UCSD-AML1 (cell line): Measurements from ENCODE around the gene ST3GAL4.
"Not testable (repeated sequence)": the region's sequence is repeated elsewhere in the genome, so short reads cannot be mapped to it uniquely, and the experiment has no call there.

Experiments used
- DNase-seq: peaks from one replicate; lab custom pipeline; 2025; ENCODE audit not compliant: unreplicated experiment; lab: John Stamatoyannopoulos, UW

Gene ST3GAL4

DNA sequence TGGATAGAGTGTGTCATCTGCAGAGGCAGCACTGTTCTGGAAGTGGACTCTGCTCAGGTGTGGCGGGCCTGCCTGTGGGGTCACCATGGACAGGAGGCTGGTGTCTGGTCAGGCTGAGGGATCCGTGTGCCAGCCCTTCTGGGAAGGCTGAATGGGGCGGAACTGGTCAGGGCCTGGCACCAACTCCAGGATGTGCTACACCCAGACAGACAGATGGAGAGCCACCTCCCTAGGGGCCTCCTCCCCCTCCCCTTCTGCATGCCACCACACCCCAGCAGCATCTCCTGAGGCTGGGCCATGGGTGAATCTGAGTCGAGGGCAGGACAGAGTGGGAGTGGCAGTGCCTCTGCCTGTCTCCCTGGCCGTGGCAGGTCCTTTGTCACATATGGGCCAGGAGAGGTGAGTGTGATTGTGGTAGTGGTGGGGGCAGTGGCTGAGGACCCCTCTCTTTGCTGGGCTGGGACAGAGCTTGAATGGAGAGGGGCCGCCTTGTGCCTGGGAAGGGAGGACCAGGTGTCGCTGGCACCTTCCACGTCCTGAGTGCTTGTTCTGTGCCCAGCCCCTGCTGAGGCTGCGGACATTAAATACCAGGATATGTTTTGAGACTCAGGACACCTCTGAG lies 29.1 kb downstream of the ST3GAL4 start:
- no peak for DNase-seq

DNA sequence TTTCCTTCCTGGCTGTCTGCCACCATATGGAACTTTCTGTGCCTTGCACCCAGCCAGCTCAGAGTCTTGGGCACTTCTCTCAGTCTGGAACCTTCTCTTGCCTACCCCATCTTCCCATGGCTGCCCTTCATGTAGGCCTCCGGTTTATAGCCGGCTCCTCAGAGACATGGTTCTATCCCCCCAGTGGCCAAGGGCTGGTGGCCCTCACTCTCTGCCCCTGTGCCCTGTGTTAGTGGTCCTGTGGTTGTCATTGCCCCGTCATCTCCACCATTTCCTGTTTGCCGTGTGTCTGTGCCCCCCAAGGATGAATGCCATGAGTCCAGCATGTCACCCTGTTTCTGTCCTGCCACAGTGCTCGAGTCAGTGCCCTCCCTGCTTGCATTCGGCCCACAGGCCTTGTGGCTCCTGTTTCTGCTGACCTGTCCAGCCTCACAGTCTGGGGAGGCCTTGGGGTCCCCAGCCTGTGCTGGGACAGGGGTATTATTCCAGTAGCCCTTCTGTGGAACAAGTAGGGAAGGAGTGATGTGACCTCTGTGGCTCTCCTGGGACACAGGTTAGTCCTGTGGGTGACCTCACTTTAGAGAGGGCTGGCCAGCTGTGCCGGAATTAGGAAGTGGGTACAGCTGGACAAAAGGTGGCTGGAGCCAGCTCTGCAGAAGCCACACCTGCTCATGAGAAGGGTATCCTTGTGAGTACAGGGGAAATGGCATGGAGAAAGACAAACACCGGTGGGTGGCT lies 30.7 kb downstream of the ST3GAL4 start:
- no peak for DNase-seq

DNA sequence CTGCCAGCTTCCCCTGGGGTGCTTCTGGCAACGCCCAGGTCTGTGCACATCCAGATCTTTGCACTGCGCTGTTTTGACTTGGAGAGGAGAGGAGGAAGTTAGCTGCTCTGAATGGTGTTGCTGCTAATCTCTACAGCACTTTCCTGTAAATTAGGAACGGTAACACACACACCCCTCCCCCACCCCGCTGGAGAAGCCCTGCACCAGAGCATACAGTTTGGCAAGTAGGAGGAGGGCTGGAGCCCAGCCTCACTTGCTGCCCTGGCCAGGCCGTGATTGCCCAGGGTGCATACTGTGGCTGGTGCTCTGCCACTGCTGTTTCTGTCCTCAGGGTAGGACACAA lies 31.2 kb downstream of the ST3GAL4 start:
- peak; percentile 72 for DNase-seq

DNA sequence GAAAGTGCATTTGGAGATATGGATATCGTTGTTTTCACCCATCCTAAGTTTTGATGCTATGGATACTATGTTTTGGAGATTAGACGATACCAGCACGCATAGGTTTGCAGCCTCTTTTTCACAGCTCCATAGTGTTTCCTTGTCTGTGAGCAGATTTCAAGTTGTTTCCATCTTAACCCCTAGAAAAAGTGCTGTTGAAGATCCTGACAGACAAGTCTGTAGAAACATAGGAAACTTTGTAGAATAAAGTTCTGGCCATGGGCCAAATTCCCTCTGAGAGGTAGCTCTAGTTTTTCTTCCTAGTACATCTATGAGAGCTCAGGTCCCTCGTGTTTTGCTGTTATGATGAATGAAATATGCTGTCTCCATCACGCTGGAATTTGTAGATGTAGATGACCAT lies 32.4 kb downstream of the ST3GAL4 start:
- DNase-seq, result no peak

DNA sequence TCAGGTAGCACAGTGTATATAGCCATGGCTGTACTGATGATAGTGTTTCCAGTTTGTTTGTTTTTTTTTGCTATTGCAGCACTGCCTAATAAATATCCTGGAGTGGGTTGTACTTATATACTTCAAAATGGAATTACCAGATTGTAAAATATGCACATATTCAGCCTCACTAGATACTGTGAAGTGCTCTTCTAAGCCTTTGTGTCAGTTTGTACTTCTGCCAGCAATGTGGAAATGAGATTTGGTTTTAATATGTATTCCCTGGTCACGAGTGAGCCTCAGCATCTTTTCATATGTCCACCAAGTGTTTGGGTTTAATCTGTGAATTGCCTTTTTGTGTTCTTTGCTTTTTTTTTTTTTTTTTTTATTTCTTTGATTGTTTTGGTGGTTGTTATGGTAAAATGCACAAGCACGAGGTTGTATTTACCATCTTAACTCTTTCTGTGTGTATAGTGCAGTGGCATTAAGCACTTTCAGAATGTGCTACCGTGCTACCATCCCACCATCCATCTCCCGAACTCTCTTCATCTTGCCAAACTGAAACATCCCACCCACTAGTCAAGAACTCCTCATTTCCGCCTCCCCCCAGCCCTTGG lies 34.9 kb downstream of the ST3GAL4 start:
- no peak for DNase-seq

DNA sequence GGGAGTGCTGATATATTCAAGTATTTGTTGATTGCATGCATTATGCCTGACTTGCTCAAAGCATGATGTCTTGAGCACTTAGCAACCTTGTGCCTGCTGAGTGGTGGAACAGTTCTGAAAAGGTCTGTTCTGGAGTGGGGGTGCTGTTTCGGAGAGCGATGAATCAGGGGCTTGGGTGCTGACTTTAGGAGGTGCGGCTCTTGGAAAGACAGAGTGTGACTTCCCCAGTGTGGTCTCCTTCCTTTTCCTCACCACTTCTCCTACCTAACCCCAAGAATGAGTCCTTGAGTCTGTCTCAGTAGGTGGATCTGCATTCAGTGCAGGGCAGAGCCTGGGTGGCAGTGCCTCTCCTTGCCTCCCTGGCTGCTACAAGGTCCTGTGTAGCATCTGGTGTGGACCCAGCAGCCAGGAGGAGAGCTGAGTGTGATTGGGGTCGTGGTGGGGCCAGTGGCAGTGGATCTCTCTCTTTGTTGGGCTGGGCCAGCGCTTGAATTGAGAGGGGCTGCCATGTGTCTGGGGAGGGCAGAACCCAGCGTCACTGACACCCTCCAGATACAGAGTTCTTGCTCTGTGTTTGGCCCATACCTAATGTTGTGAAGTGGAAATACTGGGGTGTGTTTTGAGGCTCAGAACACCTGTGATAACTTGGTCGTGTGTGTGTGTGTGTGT lies 35.9 kb downstream of the ST3GAL4 start:
- DNase-seq, result no peak

DNA sequence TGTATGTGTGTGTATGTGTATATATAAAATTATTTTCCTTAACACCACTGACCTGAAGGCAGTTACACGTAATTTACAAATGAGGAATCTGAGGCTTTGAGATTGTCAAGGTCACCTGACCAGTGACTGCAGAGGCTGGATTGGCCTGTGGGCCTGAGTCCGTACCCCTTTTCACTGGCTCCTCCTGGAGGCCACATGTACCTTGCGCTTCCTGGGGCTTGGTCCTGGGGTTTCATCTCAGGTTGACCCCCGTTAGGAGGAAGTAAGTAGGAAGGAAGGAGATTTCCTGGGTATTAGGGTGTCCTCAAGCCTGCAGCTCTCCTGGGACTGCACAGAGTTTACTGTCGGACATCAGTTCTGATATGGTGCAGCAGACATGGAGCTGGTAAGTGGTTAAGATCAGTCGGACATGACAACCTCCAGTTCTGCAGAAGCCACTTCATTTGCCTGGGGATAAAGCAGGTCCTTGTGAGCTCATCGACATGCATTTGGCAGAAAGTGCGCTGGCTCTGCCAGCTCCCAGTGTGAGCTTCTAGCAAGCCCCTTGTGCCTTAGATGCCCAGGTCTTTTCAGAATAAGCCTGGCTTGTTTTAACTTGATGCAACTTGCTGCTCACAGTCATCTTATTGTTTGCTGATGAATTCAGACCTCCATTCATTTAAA lies 36.6 kb downstream of the ST3GAL4 start:
- DNase-seq, result peak; percentile 73

DNA sequence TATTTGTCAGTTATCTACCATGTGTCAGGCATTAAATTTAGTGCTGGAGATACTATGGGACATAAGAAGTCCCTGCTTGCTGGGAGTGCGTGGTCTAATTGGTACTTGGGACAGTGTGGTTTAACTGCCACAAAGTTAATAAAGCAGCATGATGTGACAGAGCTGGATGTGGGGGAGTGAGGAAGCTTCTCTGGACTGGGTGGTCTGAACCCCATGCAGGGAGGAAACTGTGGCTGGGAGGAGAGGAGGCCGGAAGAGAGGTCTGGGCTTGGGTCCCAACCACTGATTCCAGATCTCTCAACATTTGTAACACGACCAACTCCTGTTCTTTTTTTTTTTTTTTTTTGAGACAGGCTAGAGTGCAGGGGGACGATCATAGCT lies 37.1 kb downstream of the ST3GAL4 start:
- DNase-seq, result peak; percentile 82

DNA sequence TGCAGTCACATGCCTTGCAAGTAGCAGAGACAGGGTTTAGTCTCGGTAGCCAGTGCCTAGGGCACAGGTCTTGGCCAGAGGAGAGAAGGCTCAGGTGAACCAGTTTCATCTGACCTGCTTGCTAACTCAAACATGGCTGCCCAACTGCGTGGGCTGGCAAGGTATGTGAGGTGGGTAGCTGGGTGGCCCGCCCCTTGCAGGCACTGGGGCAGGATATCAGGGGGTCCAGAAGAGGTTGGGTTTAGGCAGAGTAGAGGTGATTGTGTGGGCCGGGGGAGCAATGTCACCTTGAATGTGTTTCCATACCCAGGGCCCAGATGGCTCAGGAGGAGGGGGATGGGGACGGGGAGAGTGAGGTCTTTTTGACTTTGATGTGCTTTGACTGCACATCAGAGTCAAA lies 37.7 kb downstream of the ST3GAL4 start:
- DNase-seq, result no peak

DNA sequence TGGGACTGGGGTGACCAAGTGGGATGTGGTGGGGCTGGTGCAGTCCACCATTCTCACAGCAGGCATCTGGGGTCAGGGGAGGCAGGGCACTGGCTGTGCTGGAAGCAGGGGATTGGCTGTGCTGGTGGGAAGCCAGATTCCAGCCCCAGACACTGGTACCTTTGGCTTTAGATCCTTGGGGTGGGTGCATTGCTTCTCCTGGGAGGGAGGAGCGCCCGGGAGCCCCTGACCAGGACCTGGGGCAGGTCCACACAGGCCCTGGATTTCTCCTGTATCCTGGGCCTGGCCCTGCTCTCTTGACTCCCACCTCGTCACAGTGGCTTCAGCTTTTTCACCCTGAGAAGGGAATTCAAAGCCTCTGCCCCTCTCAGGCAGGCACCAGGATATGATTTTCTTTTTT lies 38.5 kb downstream of the ST3GAL4 start:
- DNase-seq, result no peak

DNA sequence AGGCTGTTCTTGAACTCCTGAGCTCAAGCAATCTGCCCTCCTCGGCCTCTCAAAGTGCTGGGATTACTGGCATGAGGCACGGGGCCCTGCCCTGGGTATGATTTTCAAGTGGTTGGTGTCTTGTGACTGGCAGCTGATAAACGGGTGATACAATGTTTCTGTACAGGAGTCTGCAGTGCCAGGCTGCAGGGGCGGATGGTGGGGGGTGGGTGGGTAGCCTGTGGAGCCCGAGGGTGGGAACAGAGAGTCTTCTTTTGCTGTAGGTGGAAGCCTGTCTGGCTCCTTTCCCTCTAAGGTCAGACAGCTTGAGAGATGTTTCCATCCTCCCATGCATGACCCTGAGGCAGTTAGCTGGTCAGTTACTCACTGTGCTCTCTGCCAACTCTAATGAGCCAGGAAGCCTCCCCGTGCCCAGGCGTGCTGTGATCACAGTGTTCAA lies 39.2 kb downstream of the ST3GAL4 start:
- not testable (repeated sequence) for DNase-seq

DNA sequence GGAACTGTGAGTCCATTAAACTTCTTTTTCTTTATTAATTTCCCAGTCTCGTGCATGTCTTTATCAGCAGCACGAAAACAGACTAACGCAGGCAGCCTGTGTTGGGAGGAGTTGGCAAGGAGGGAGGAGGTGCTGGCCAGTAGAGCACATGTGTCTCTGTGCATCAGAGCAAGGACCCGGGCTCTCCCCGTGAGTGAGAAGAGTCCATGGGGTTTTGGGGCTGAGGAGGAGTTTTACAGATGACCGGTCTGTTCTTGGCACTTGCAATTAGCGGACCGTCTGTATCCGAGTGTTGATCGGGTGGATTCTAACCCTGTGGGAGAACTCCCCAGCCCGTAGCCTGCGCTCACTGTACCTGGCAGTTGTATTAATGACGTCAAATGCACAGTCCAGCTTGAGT lies 40.3 kb downstream of the ST3GAL4 start:
- not testable (repeated sequence) for DNase-seq

DNA sequence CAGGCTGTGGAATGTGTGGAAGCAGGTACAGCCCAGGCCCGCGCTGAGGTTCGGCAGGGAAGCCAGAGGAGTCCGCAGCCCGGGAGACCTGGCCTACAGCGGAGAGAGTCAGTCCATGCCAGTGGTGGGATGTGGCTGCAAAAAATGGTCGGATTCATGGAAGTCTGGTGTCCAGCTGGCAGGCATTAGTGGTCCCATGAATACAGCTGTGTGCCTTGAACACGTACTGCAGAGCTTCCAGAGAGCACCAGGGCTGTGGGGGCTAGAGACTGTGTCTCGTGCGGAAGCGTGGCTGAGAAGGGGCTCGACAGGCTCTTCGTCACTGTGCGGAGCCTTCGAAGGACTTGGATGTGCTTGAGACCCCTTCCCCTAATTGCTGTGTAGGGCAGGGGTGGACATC lies 40.8 kb downstream of the ST3GAL4 start:
- not testable (repeated sequence) for DNase-seq

DNA sequence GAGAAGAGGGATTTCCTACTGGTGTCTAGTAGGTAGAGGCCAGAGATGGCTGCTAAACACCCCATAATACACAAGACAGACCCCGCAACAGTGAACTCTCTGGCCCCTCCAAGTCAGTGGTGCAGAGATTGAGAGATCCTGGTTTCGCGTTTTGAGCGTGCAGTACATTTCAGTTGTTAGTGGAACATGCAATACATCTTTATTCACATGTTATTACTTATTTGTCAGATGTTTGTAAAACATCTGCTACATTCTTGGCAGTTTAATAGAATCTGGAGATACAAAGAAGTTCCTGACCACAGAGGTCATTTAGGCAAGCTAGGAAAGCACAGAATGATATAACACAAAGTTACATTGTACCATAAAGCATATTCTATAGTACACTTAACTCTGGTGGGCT lies 41.5 kb downstream of the ST3GAL4 start:
- DNase-seq, result no peak

DNA sequence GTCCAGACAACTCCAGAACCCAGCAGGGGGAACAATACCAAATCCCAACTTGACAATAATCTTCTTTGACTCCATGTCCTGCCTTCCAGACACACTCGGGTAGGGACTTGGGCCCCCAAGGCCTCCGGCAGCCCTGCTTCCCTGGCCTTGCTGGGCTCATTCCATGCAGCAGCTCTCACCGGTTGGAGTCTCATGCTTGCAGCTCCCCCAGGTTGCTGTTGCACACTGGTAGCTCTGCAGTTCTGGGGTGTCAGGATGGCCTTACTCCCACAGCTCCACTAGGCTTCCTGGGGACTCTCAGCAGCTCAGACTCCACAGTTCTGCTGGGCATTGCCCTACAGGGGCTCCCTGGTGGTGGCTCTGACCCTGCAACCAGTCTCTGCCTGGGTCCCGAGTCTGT lies 42.8 kb downstream of the ST3GAL4 start:
- no peak for DNase-seq

DNA sequence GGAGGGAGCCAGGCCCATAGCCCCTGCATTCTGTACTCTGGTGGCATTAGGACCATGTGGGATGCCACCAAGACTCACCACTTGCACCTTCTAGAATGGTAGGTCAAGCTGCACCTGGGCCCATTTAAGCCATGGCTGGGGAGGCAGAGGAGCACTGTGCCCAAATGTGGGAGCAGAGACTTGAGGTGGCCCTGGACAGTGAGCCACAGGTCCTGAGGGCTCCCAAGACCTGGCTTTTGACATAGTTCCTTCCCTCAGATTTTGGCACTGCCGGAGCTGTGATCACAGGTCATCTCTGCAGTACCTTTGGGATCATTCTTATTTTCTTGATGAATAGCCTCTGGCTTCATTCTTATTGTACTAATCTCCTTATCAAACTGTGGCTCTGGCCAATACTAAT lies 43.2 kb downstream of the ST3GAL4 start:
- DNase-seq, result no peak

DNA sequence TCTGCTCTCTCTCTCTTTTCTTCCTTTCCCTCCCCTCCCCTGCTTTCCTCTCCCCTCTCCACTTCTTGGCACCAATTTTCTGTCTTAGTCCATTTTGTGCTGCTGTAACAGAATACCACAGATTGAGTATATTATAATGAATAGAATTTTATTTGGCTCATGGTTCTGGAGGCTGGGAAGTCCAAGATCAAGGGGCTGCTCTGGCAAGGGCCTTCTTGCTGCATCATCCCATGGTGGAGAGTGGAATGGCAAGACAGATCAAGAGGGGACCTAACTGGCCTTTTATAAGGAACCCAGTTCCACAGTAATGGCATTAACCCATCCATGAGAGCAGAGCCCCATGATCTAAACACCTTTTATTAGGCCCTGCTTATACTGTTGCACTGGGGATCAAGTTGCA lies 44.5 kb downstream of the ST3GAL4 start:
- DNase-seq, result no peak

DNA sequence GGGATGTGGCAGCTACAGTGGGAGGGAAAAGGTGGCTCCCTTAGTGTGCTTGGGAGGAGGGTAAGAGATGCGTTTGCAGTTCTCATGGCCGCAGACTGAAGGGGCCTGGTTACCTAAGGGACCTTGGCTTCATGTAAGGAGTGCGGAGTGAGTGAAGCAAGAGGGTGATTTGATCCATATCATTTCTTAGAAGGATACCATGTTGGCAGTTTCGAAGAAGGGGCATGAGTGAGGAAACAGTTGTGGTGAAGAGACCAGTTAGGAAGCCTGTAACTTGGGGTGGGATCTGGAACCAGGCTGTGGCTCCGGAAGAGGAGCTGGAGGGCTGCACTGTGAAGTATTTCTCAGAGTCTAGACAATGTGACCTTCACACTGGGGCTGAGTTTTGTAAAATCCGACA lies 45.0 kb downstream of the ST3GAL4 start:
- DNase-seq, result no peak

DNA sequence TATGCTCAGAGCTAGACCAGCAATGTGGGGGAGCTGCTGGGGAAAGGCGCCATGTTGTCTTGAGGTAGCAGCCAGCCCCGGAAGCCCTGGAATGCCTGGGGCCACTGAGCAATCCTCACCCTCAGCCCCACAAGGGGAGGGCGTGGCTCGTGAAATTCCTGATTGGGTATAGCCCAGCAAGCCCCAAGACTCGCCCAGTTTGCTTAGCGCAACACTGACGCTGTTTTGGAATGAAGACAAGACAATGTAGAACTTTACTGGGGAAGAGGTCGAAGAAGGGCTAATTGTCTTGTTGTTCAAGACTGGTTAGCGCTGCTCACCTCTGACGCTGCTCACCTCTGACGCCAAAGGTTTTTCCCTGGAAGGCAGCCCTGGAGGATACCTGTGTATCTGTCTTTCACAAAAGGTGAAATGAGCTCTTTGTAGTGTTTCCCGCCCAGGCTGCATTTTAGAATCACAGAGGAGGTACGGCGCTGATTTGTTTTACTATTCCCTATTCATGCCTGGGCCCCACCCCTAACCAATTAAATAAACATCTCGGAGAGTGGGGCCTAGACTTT lies 47.6 kb downstream of the ST3GAL4 start:
- DNase-seq, result no peak

DNA sequence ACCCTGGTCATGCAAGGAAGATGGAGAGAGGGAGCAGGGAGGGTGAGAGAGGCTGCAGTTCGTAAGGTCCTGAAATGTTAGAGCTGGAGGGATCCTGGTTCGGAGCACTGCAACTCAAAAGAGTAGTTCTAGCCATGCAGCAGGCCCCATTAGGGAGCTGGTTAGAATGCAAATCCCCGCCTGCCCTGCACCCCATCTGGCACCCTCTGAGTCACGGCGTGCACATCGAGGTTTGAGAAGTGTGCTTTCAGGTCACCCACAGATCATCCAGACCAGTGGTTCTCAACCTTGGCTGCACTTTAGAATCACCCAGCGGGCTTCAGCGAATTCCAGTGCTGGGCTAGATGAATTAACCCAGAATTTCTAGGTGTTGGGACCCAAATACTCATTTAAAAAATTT lies 48.2 kb downstream of the ST3GAL4 start:
- DNase-seq, result no peak

DNA sequence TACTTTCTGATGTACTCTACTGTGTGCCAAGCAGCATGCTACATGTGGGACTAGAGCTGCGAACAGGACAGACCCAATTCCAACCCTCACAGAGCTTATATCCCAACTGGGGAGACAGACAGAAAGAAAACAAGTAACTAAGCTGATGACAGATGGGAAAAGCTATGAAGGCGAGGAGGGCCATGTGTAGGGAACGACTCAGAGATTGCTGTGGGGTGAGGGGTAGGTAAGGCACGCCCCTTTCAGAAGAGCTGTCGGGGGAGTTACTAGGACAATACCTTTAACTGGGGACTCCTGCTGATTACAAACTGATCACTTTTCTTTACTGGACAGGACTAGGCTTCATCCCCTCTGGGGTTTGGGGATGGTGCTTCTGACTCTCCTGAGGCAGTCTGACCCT lies 48.9 kb downstream of the ST3GAL4 start:
- DNase-seq, result no peak
